ENCODE results near the gene CSNK2A2.

Gene CSNK2A2

DNA sequence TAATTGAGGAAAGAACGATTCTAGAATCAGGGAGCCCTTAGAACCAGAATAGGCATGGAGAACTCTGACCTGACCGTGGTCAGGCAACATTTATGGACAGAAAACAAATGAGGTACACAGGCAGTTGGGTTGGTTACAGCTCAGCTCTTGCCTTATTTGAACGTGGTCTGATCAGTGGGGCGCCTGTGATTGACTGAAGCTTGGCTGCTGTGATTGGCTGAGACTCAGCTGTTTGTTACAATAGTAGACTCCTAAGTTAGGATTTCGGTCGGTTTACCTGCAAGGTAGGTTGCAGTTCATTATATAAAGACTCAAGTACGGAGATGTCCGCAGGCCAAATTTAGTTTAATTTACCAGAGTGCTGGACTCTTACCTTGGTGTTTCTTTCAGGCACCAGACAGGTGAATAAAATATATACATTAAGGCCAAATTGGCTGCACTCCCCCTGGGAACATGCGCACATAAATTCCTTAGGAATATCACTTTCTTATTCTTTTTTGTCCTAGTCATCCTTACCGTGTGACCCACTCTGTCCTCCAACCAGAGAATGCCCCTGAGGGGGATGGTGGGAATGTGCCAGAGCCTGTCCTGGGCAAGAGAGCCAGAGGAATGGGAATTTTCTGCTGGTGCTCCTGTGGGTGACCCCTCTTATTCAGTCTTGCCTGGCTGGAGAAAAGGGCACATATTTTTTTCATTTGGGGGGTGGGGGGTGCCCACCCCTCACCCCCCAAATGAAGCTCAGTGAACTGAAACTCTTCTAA is 7.5 kb upstream of the CSNK2A2 start:
- DNase-seq (ENCODE audit: low read depth): no peak
- TF ChIP-seq MYC (IDR thresholded peaks at IDR 0.05; ENCODE audit: low read depth, low read length) (no peak), POLR2A (IDR thresholded peaks at IDR 0.05; ENCODE audit: extremely low read depth, insufficient read length) (no peak)
- TF ChIP-seq, protein P1, sequence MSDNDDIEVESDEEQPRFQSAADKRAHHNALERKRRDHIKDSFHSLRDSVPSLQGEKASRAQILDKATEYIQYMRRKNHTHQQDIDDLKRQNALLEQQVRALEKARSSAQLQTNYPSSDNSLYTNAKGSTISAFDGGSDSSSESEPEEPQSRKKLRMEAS (IDR thresholded peaks at IDR 0.05; ENCODE audit: low read depth, low read length): no peak
- TF ChIP-seq, protein P2, sequence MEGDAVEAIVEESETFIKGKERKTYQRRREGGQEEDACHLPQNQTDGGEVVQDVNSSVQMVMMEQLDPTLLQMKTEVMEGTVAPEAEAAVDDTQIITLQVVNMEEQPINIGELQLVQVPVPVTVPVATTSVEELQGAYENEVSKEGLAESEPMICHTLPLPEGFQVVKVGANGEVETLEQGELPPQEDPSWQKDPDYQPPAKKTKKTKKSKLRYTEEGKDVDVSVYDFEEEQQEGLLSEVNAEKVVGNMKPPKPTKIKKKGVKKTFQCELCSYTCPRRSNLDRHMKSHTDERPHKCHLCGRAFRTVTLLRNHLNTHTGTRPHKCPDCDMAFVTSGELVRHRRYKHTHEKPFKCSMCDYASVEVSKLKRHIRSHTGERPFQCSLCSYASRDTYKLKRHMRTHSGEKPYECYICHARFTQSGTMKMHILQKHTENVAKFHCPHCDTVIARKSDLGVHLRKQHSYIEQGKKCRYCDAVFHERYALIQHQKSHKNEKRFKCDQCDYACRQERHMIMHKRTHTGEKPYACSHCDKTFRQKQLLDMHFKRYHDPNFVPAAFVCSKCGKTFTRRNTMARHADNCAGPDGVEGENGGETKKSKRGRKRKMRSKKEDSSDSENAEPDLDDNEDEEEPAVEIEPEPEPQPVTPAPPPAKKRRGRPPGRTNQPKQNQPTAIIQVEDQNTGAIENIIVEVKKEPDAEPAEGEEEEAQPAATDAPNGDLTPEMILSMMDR (IDR thresholded peaks at IDR 0.05; ENCODE audit: low read depth, low read length): no peak
- no peak overlapping the region for H3K4me3 ChIP-seq (ENCODE audit: low read depth, low read length)

DNA sequence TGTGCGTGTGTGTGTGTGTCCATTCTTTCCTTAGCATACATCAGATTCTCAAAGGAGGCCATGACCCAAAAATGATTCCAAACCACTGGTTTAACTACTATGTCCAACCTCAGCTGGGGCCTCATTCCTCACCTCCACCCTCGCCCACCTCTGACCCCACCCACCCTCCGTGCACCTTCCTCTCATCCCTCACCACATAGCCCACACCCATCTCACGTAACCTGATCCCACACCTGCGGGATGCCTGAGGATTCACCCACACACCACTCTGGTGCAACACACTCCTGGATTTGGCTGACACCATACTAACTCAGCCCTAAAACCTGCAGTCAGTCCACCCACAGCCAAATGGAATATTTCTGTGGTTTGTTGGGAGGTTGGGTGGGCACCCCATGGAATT is 3.3 kb upstream of the CSNK2A2 start:
- no peak for DNase-seq (ENCODE audit: low read depth)
- no peak overlapping the region for H3K4me3 ChIP-seq (ENCODE audit: low read depth, low read length)
- TF ChIP-seq MYC (IDR thresholded peaks at IDR 0.05; ENCODE audit: low read depth, low read length) (no peak), POLR2A (IDR thresholded peaks at IDR 0.05; ENCODE audit: extremely low read depth, insufficient read length) (no peak)
- TF ChIP-seq, protein P1 (IDR thresholded peaks at IDR 0.05; ENCODE audit: low read depth, low read length): no peak
- TF ChIP-seq, protein P2 (IDR thresholded peaks at IDR 0.05; ENCODE audit: low read depth, low read length): no peak

DNA sequence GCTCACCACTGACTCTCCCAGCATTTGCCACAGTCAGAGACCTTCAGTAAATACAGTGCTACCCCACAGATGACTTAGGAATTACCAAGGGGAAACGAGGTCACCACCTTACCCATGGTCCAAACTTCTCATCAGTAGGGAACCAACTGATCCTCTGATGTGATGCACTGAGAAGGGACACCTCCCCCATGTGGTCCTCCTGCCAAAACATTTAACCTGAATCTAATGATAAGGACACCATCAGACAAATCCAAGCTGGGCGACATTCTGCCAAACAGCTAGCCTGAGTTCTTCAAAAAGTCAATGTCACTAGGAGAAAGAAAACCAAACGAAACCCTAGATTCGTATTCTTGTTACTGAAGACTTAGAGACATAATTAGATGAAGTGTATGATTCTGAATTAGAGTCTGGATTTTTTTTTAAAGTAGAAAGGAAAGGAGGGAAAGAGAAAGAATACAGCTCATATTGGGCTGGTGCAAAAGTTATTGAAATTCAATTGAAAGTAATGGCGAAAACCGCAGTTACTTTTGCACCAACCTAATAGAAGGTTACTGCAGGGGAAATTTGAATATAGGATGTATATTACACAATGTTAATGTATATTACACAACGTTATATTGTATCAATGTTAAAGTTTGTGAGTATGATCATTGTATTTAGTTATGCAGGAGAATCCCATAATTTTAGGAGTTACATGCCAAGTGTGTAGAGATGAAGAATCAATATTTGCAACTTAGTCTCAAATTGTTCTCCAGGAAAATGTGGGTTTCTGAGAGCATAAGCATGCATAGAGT is 2.3 kb upstream of the CSNK2A2 start:
- DNase-seq (ENCODE audit: low read depth): no peak
- TF ChIP-seq, protein P2 (IDR thresholded peaks at IDR 0.05; ENCODE audit: low read depth, low read length): no peak
- TF ChIP-seq, protein P1 (IDR thresholded peaks at IDR 0.05; ENCODE audit: low read depth, low read length): no peak
- TF ChIP-seq POLR2A (IDR thresholded peaks at IDR 0.05; ENCODE audit: extremely low read depth, insufficient read length) (no peak), MYC (IDR thresholded peaks at IDR 0.05; ENCODE audit: low read depth, low read length) (no peak)
- H3K4me3 ChIP-seq (ENCODE audit: low read depth, low read length): no peak overlapping the region

DNA sequence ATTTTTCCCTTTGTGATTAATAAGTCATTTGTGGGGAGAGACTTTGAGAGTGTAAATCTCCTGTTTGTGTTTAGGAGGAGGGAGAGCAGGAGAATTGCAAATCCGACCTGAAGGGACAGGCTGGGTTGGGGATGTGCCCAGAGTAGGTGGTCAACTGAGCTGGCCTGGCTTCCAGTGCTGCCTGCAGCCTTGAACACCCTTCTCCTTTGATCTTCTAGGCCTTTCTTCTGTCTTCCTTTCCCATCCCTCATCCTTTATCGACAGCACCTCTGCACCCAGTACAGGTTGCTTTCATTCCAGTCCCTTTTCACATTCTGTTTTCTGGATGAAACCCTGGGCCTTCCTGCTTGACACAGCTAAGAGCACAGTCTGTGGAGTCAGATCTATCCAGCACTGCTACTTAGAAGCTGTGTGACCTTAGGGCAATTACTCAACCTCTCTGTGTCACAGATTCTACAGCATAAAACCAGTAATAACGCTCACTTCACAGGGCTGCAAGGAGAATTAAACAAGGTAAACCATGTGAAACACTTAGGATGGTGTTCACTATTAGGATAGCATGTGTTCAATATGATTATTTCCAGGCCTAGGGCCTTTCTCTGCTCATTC is 1.0 kb upstream of the CSNK2A2 start:
- DNase-seq (ENCODE audit: low read depth): no peak
- TF ChIP-seq, protein P1 (IDR thresholded peaks at IDR 0.05; ENCODE audit: low read depth, low read length): no peak
- no peak for TF ChIP-seq POLR2A (IDR thresholded peaks at IDR 0.05; ENCODE audit: extremely low read depth, insufficient read length)
- TF ChIP-seq MYC (IDR thresholded peaks at IDR 0.05; ENCODE audit: low read depth, low read length): no peak
- TF ChIP-seq, protein P2 (IDR thresholded peaks at IDR 0.05; ENCODE audit: low read depth, low read length): no peak
- no peak overlapping the region for H3K4me3 ChIP-seq (ENCODE audit: low read depth, low read length)

DNA sequence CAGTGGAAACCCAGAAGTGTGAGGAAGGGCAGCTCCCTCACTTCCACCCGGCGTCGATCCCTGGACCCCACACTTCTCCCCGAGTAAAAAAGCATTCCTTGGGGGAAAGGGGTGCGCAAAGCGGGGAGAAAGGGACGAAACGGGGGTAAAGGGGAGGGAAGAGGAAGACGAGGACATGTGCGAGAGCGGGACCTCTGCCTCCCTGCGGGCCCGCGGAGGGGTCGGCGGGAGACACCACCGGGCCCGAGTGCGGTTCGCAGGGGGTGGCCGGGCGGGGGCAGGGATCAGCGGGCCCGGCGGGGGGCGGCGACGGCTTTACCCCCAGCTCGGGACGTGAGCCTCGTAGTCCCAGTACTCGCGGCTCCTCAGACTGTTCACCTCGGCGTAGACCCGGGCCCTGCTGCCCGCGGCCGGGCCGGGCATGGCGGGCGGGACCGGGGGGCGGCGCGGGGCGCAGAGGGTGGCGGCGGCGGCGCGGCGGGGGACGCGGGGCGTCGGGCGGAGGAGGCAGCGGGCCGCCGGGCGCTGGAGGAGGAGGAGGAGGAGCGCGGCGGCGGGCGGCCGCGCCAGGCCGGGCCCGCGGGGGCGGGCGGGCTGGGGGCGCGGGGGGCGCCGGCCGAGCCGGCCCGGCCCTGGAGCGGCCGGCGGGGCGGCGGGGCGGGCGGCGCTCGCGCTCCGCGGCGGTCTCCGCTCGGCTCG is 443 bp downstream of the CSNK2A2 start:
- DNase-seq (ENCODE audit: low read depth): peak; percentile 39
- TF ChIP-seq POLR2A (IDR thresholded peaks at IDR 0.05; ENCODE audit: extremely low read depth, insufficient read length) (no peak), MYC (IDR thresholded peaks at IDR 0.05; ENCODE audit: low read depth, low read length) (no peak)
- TF ChIP-seq, protein P2 (IDR thresholded peaks at IDR 0.05; ENCODE audit: low read depth, low read length): no peak
- TF ChIP-seq, protein P1 (IDR thresholded peaks at IDR 0.05; ENCODE audit: low read depth, low read length): no peak

More for the DNA sequence above, 443 bp downstream of the CSNK2A2 start:
- H3K4me3 ChIP-seq (ENCODE audit: low read depth, low read length): peak overlapping the region; percentile 83

Measured in NB4 (cell line).